Heart left ventricle (tissue), 16 donors: Measurements from ENCODE around the gene CHD2. TPM values are rescaled to one million over a fixed set of nuclear protein-coding genes. Genes with fewer than 3 reads are reported as not detected.
A peak's percentile ranks its signal among the peaks of the same experiment; 100 is the strongest.

Source experiments
- ATAC-seq, 4 donors: fragments of 200-7000 bp; cut with Tn5 transposase; one replicate each; pipeline ENCODE4 v1.9.1; 2020 to 2022; ENCODE audit warnings: moderate library complexity in 4 of 4, mild to moderate bottlenecking in 3 of 4, moderate number of reproducible peaks in 1 of 4
- DNase-seq, 5 donors: peaks; one replicate each; pipeline ENCODE4 v3.0.0-alpha.2; 2020
- H3K27ac ChIP-seq, 12 donors: fragments of 200-600 bp; sonication (generic) in 4 of 12; one replicate each; pipeline versions ENCODE4 v1.5.0 to v1.8.0; 2016 to 2022; ENCODE audit warnings: mild to moderate bottlenecking in 2 of 12
- H3K27me3 ChIP-seq, 9 donors: fragments of 200-600 bp; sonication (generic) in 2 of 9; one replicate each; pipeline versions ENCODE4 v1.5.1 to v1.8.0; 2016 to 2022; ENCODE audit warnings: mild to moderate bottlenecking in 3 of 9
- H3K36me3 ChIP-seq, 9 donors: fragments of 200-600 bp; sonication (generic) in 2 of 9; one replicate each; pipeline versions ENCODE4 v1.5.0 to v1.8.0; 2018 to 2022; ENCODE audit warnings: mild to moderate bottlenecking in 2 of 9
- H3K4me1 ChIP-seq, 12 donors: fragments of 200-600 bp; sonication (generic) in 4 of 12; one replicate each; pipeline versions ENCODE4 v1.5.0 to v1.8.0; 2016 to 2022; ENCODE audit warnings: mild to moderate bottlenecking in 3 of 12
- H3K4me3 ChIP-seq, 12 donors: fragments of 200-600 bp; sonication (generic) in 4 of 12; one replicate each; pipeline versions ENCODE4 v1.5.0 to v1.8.0; 2017 to 2022; ENCODE audit warnings: mild to moderate bottlenecking in 9 of 12, moderate library complexity in 4 of 12
- H3K9me3 ChIP-seq, 12 donors: fragments of 200-600 bp; sonication (generic) in 4 of 12; one replicate each; pipeline versions ENCODE4 v1.5.0 to v1.8.0; 2016 to 2022; ENCODE audit warnings: mild to moderate bottlenecking in 1 of 12
- CTCF ChIP-seq, 12 donors: fragments of 200-600 bp; sonication (generic) in 4 of 12; IDR thresholded peaks; one replicate each; pipeline versions ENCODE4 v1.5.0 to v1.8.0; 2018 to 2022; ENCODE audit warnings: antibody characterized with exemption in 12 of 12, mild to moderate bottlenecking in 5 of 12
- POLR2A ChIP-seq, 2 donors: fragments of 450-650 bp; IDR thresholded peaks; one replicate each; pipeline ENCODE4 v1.6.1; 2017; ENCODE audit warnings: antibody characterized with exemption in 2 of 2, mild to moderate bottlenecking in 2 of 2, moderate library complexity in 2 of 2
- WGBS, 4 donors: extraction: QIAGEN DNeasy Blood & Tissue Kit in 2 of 4; methylation state at CpG; one replicate each; pipeline versions ENCODE4 v1.1.5 to v1.1.7; 2013 to 2018; 5-methylcytosine and 5-hydroxymethylcytosine counted together
- intact Hi-C, 10 donors: fragments of 100-400 bp; cut with DNase I; formaldehyde crosslinking; loops; one replicate each; pipeline versions ENCODE4 v1.11.1 to v1.14.2; 2022
- polyA plus RNA-seq, 2 donors: library from polyadenylated mRNA; stranded (reverse); fragments of 200-250 nt; gene quantifications; one replicate each; pipeline ENCODE4 v1.2.3, GENCODE V29; 2013
- total RNA-seq, 9 donors: library from RNA; depleted of rRNA in 2 of 9; stranded (reverse); fragments of >200 nt in 2 of 9; fragmentation: NEBNext Ultra II Directional in 3 of 9; extraction: Animal tissue kit (Norgen Biotek cat#: 25700) in 3 of 9; gene quantifications; one replicate each; pipeline versions ENCODE4 v1.1.0 to v1.2.4, GENCODE V29; 2016 to 2023
- donor health status: ischemic (EF 13 %, LVEDD 7.1; RV severe dilation, severe dysfunction).
- donor health status: healthy with polysubstance abuse.
- donor health status: DM: no; HTN: yes; CAD: no.
- donor health status: DM: no; HTN: no; CAD: no.
- donor health status: ischemic (EF 25% LVEDD 6.9; RV normal size, moderate dysfunction).
- donor health status: ischemic (EF 25% LVEDD 5.7; RV mildly dilated, moderate dysfunction).
- donor health status: healthy.
- donor health status: DM: yes; HTN: yes; CAD: no.
- donor health status: ischemic (EF 35%, LVEDD 5.7; RV mildly dilated, moderate dysfunction).
- donor health status: nonischemic (EF 11% LVEDD 7.7; RV severe dilation, severe dysfunction).
- donor health status: DM: yes; HTN: yes; CAD: no.
- donor health status: PGD.
- donor health status: ischemic (EF 29% LVEDD 5.4; RV normal size, mild dysfunction).
- donor health status: nonischemic (EF 23%, LVEDD 6.1; RV moderate dilation, normal function).

Gene CHD2
- total and polyA plus RNA-seq, 11 donors = 23.1 to 76.8 (median 41.6) TPM

DNA sequence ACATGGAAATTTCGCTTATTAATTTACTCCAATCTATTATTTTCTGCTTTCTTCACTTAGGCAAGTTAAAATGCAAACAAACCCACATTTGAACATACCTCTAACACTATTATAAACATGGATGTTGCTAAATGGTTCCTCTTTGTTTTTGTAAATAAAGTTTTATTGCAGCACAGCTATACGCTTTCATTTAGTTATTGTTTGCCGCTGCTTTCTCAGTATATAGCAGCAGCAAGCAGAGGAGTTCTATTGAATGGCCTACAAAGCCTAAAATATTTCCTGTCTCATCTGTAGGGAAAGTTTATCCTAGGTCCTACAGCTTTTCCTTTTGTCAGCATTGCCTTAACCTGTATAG lies 7.9 kb upstream of the CHD2 start:
- H3K4me1 ChIP-seq = peaks cover 6 to 95% (median 59%) of the 10 kb centered on the region in 12 donors

DNA sequence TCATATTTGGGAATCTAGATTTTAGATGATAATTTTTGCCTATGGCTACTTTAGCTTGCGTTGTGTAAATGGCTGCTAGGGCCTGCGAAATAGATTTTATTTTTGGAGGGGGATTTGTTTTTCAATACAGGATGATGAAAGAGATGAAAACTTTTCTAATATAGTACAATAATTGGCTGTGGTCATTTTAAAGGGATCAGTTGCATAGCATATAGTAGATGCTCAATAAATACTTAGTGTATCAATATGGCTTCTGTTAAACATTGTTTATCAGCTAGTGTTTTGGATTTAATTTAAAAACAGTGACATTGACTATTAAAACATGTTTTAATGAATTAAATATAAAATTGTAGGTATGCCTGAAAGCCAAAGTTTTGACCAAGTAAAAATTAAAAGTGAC lies 6.9 kb upstream of the CHD2 start:
- no peak for TF ChIP-seq POLR2A (IDR thresholded peaks at IDR 0.05)
- no peak for TF ChIP-seq CTCF (IDR thresholded peaks at IDR 0.05)
- intact Hi-C loops = no loop called here
- ATAC-seq (no peak), DNase-seq (no peak)
- Histone ChIP-seq H3K27me3 (no peaks in the 10 kb centered on the region), H3K27ac (no peak overlapping the region), H3K36me3 (peaks cover 0 to 98% (median 93%) of the 10 kb centered on the region in 9 donors), H3K4me1 (peaks cover 0 to 90% (median 58%) of the 10 kb centered on the region in 12 donors), H3K4me3 (no peak overlapping the region), H3K9me3 (no peaks in the 10 kb centered on the region)
- 49 to 99% (median 62%) methylated on average over 2 of the region's 2 CpGs for WGBS, 4 donors

More for the DNA sequence above, 7.9 kb upstream of the CHD2 start:
- Histone ChIP-seq H3K27me3 (no peaks in the 10 kb centered on the region), H3K36me3 (peaks cover 0 to 98% (median 94%) of the 10 kb centered on the region in 9 donors), H3K4me3 (no peak overlapping the region), H3K27ac (peak overlapping the region in 2 of 12 donors; percentile 40 to 54), H3K9me3 (no peaks in the 10 kb centered on the region)
- TF ChIP-seq POLR2A (IDR thresholded peaks at IDR 0.05) (no peak), CTCF (IDR thresholded peaks at IDR 0.05) (no peak)
- DNase-seq (no peak), ATAC-seq (no peak)
- 90 to 96% (median 94%) methylated on average over 3 of the region's 3 CpGs for WGBS, 4 donors
- intact Hi-C loops = no loop called here

DNA sequence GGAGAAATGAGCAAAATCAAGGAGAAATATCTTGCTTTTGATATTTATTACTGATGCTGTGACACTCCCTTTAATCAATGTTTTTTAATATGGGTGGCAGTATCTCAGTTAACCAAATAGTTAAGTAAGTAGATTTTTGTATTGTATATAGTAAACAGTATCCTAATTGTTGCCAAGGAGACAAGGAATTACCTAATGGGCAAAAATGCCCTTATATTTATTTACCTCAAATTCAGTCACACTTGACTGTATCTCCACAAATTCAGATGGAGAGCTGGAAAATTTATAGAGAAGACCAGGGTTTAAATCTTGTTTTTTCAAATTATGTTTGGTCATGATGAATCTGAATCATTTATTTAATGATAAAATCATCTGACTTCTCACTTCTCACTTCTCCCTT lies 3.6 kb upstream of the CHD2 start:
- DNase-seq (no peak), ATAC-seq (no peak)
- intact Hi-C loops = no loop called here
- Histone ChIP-seq H3K36me3 (peaks cover 0 to 80% (median 70%) of the 10 kb centered on the region in 9 donors), H3K27me3 (no peaks in the 10 kb centered on the region), H3K4me3 (no peak overlapping the region), H3K27ac (peak overlapping the region in 3 of 12 donors; percentile 7 to 92 (median 28)), H3K4me1 (peaks cover 0 to 75% (median 49%) of the 10 kb centered on the region in 12 donors), H3K9me3 (no peaks in the 10 kb centered on the region)
- TF ChIP-seq POLR2A (IDR thresholded peaks at IDR 0.05) (no peak), CTCF (IDR thresholded peaks at IDR 0.05) (no peak)

DNA sequence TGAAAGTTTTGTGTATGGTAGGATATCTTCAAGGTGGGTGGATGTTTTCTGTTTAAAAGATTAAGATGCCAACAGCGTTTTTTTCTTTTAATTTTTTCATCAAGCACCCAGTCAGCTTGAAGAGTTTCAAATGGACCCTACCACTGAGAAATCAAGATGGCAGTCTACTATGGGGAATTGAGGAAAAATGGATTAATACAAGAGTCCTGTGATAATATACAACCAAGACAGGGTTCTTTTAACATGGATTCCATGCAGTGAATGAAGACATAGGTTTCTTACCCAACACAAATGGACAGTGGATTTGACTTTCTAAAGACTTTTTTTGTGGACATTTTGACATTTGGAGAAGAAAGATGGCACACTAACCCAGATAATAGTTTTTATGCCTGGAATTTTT lies 2.5 kb upstream of the CHD2 start:
- WGBS, 4 donors = 70 to 83% (median 76%) methylated on average over 1 of the region's 1 CpG
- Histone ChIP-seq H3K27ac (peak overlapping the region in 2 of 12 donors; percentile 4 to 92), H3K27me3 (no peaks in the 10 kb centered on the region), H3K9me3 (no peaks in the 10 kb centered on the region), H3K4me3 (no peak overlapping the region), H3K4me1 (peaks cover 0 to 74% (median 44%) of the 10 kb centered on the region in 12 donors), H3K36me3 (peaks cover 0 to 80% (median 60%) of the 10 kb centered on the region in 9 donors)
- ATAC-seq (no peak), DNase-seq (no peak)
- TF ChIP-seq CTCF (IDR thresholded peaks at IDR 0.05) (no peak), POLR2A (IDR thresholded peaks at IDR 0.05) (no peak)
- intact Hi-C loops = loop anchor here in 2 of 10 donors (1.0 to 2.0 kb wide), 2 partner anchors 9 to 13 kb away; no protein-coding TSS in a partner anchor
